Uterus (tissue), 4 donors: ENCODE measurements around the gene SAMD4A. TPM values are rescaled to one million over a fixed set of nuclear protein-coding genes. Genes with fewer than 3 reads are reported as not detected.

Source experiments
- DNase-seq, 2 donors: peaks; one replicate each; pipeline ENCODE4 v3.0.0-alpha.2; 2019 to 2020
- H3K27ac ChIP-seq, 2 donors: fragments of 200-600 bp; sonication (generic); 1 replicate in 1 of 2; 2 replicates in 1 of 2; pipeline ENCODE4 v1.5.1; 2016 to 2018
- H3K27me3 ChIP-seq, 2 donors: fragments of 200-600 bp; sonication (generic); one replicate each; pipeline ENCODE4 v1.5.1; 2018 to 2019; ENCODE audit warnings: control low read depth in 1 of 2
- H3K36me3 ChIP-seq, 2 donors: fragments of 200-600 bp; sonication (generic); one replicate each; pipeline ENCODE4 v1.5.1; 2019; ENCODE audit warnings: control low read depth in 1 of 2
- H3K4me1 ChIP-seq, 2 donors: fragments of 200-600 bp; sonication (generic); one replicate each; pipeline ENCODE4 v1.5.1; 2018 to 2019; ENCODE audit warnings: control low read depth in 1 of 2
- H3K4me3 ChIP-seq, 2 donors: fragments of 200-600 bp; sonication (generic); 1 replicate in 1 of 2; 2 replicates in 1 of 2; pipeline ENCODE4 v1.5.1; 2018 to 2019; ENCODE audit warnings: mild to moderate bottlenecking in 1 of 2
- H3K9me3 ChIP-seq, 2 donors: fragments of 200-600 bp; sonication (generic); one replicate each; pipeline ENCODE4 v1.5.1; 2019; ENCODE audit warnings: control low read depth in 1 of 2
- CTCF ChIP-seq, 4 experiments: fragments of 200-600 bp in 2 of 4; fragments of 450-650 bp in 2 of 4; sonication (generic) in 2 of 4; IDR thresholded peaks; one replicate each; pipeline ENCODE4 v1.5.1; 2016 to 2019; ENCODE audit warnings: antibody characterized with exemption in 4 of 4, mild to moderate bottlenecking in 2 of 4, moderate library complexity in 1 of 4
- POLR2A ChIP-seq, 2 donors: fragments of 450-650 bp; IDR thresholded peaks; one replicate each; pipeline ENCODE4 v1.6.1; 2016; ENCODE audit warnings: antibody characterized with exemption in 2 of 2, mild to moderate bottlenecking in 1 of 2, moderate library complexity in 1 of 2
- intact Hi-C: fragments of 100-400 bp; cut with DNase I; formaldehyde crosslinking; loops from one replicate; pipeline ENCODE4 v1.15.1; 2023; ENCODE audit warnings: low total_unique reads
- total RNA-seq, 4 donors: library from RNA; depleted of rRNA in 3 of 4; stranded (reverse); fragments of >200 nt in 3 of 4; gene quantifications; one replicate each; pipeline versions ENCODE4 v1.1.0 to v1.2.4, GENCODE V29; 2014 to 2023
- donor health status: DM: yes; HTN: yes; CAD: no.

The SAMD4A gene
- total RNA-seq, 4 donors from 2014 or later, result 46.9 to 67.8 (median 55.0) TPM

DNA sequence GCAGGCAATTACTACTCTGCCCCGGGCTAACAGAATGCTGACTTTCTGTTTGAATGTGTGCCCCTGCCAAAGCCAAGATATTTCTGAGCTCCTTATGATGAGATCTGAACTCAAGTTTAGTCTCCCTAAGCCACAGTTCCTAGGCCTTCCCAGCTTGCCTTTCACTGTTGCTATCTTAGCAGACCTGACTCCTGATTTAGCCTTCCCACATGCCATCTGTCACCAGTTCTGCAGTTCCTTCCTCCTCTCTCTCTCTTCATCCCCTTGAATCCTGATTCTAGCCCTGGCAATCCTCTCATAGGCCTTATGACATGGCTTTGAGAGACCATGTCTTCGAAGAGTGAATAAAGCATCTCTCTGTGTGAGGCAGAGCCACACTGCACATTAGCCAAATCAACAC is 12.5 kb upstream of the SAMD4A start:
- no peaks in the 10 kb centered on the region for H3K27me3 ChIP-seq
- no peak overlapping the region for H3K4me3 ChIP-seq
- no peaks in the 10 kb centered on the region for H3K36me3 ChIP-seq
- no peaks in the 10 kb centered on the region for H3K9me3 ChIP-seq
- H3K27ac ChIP-seq, result no peak overlapping the region
- no peak for DNase-seq
- H3K4me1 ChIP-seq, result no peaks in the 10 kb centered on the region
- intact Hi-C loops, result no loop called here
- TF ChIP-seq CTCF (IDR thresholded peaks at IDR 0.05) (no peak), POLR2A (IDR thresholded peaks at IDR 0.05) (no peak)

- intact Hi-C loops, result no loop called here
- H3K4me3 ChIP-seq, result no peak overlapping the region
Measured at GRCh38 chr14:54555651-54556050, 11.3 kb upstream of the SAMD4A start.

DNA sequence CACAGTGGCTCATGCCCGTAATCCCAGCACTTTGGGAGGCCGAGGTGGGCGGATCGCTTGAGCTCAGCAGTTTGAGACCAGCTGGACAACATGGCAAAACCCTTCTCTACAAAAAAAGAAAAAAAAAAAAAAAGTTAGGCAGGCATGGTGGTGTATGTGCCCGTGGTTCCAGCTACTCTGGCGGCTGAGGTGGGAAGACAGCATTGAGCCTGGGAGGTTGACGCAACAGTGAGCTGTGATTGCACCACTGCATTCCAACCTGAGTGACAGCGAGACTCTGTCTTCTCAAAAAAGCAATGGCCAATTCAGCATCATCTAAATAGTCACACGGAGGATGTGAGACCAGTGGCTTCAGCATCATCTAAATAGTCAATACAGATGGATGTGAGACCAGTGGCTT is 10.4 kb upstream of the SAMD4A start:
- intact Hi-C loops, result no loop called here
- DNase-seq, result no peak

More at GRCh38 chr14:54555651-54556050, 11.3 kb upstream of the SAMD4A start:
- Histone ChIP-seq H3K36me3 (no peaks in the 10 kb centered on the region), H3K27ac (no peak overlapping the region), H3K27me3 (no peaks in the 10 kb centered on the region), H3K4me1 (no peaks in the 10 kb centered on the region), H3K9me3 (no peaks in the 10 kb centered on the region)
- no peak for DNase-seq
- TF ChIP-seq CTCF (IDR thresholded peaks at IDR 0.05) (no peak), POLR2A (IDR thresholded peaks at IDR 0.05) (no peak)

GRCh38 chr14:54562334-54562733 is 4.6 kb upstream of the SAMD4A start:
- intact Hi-C loops, result no loop called here
- Histone ChIP-seq H3K27me3 (no peaks in the 10 kb centered on the region), H3K9me3 (no peaks in the 10 kb centered on the region), H3K36me3 (no peaks in the 10 kb centered on the region), H3K4me3 (no peak overlapping the region), H3K27ac (no peak overlapping the region), H3K4me1 (no peaks in the 10 kb centered on the region)
- no peak for DNase-seq
- TF ChIP-seq CTCF (IDR thresholded peaks at IDR 0.05), result no peak
- TF ChIP-seq POLR2A (IDR thresholded peaks at IDR 0.05), result no peak

More for the DNA sequence above, 10.4 kb upstream of the SAMD4A start:
- no peaks in the 10 kb centered on the region for H3K36me3 ChIP-seq
- H3K4me3 ChIP-seq, result no peak overlapping the region
- no peaks in the 10 kb centered on the region for H3K4me1 ChIP-seq
- H3K9me3 ChIP-seq, result no peaks in the 10 kb centered on the region
- no peaks in the 10 kb centered on the region for H3K27me3 ChIP-seq
- H3K27ac ChIP-seq, result no peak overlapping the region
- TF ChIP-seq POLR2A (IDR thresholded peaks at IDR 0.05) (no peak), CTCF (IDR thresholded peaks at IDR 0.05) (no peak)

GRCh38 chr14:54564071-54564867 is 2.7 kb upstream of the SAMD4A start:
- H3K36me3 ChIP-seq, result no peaks in the 10 kb centered on the region
- H3K4me3 ChIP-seq, result peak overlapping the region; percentile 71 to 93
- no peaks in the 10 kb centered on the region for H3K9me3 ChIP-seq
- peak overlapping the region; percentile 100 for H3K27ac ChIP-seq
- TF ChIP-seq CTCF (IDR thresholded peaks at IDR 0.05), result peak; percentile 75 to 90 (median 81)
- TF ChIP-seq POLR2A (IDR thresholded peaks at IDR 0.05), result no peak
- DNase-seq, result no peak
- no peaks in the 10 kb centered on the region for H3K27me3 ChIP-seq
- H3K4me1 ChIP-seq, result no peaks in the 10 kb centered on the region
- intact Hi-C loops, result no loop called here
